Measurements from ENCODE around the gene ATP8A2.

- no peak for TF ChIP-seq CTCF (IDR thresholded peaks at IDR 0.05)
- TF ChIP-seq EP300 (IDR thresholded peaks at IDR 0.05; ENCODE audit: low read depth) = no peak
Measured at GRCh38 chr13:26029581-26030136, 657.9 kb downstream of the ATP8A2 start.

Data from transverse colon (tissue), 3 donors.